MM.1S (cell line): ENCODE data around the gene LARGE1.

Experiments used
- DNase-seq: peaks from one replicate; pipeline ENCODE4 v3.0.0-alpha.2; 2015
- H2AFZ ChIP-seq: fragments of 300-600 bp; sonication (generic); 2 replicates; pipeline ENCODE4 v1.6.0; 2016; ENCODE audit warnings: antibody characterized with exemption, low read length
- H3F3A ChIP-seq: fragments of 300-600 bp; sonication (generic); 2 replicates; pipeline ENCODE4 v1.6.1; 2016; ENCODE audit warnings: mild to moderate bottlenecking, antibody characterized with exemption, low read length, moderate library complexity, mixed read lengths; ENCODE audit not compliant: insufficient read depth
- H3K27ac ChIP-seq: fragments of 300-600 bp; sonication (generic); 2 replicates; pipeline ENCODE4 v1.5.1; 2016; ENCODE audit warnings: mild to moderate bottlenecking, low read length
- H3K27me3 ChIP-seq: fragments of 300-600 bp; sonication (generic); replicated peaks from 2 replicates; pipeline ENCODE4 v1.6.0; 2016; ENCODE audit warnings: low read length; ENCODE audit not compliant: insufficient read depth
- H3K36me3 ChIP-seq: fragments of 300-600 bp; sonication (generic); replicated peaks from 2 replicates; pipeline ENCODE4 v1.6.1; 2016; ENCODE audit warnings: mild to moderate bottlenecking, low read length, mixed read lengths; ENCODE audit not compliant: insufficient read depth
- H3K4me1 ChIP-seq: fragments of 300-600 bp; sonication (generic); 2 replicates; pipeline ENCODE4 v1.6.1; 2016; ENCODE audit warnings: low read length, mixed read lengths
- H3K4me2 ChIP-seq: fragments of 300-600 bp; sonication (generic); 2 replicates; pipeline ENCODE4 v1.6.0; 2016; ENCODE audit warnings: low read depth, low read length
- H3K4me3 ChIP-seq: fragments of 300-600 bp; sonication (generic); 2 replicates; pipeline ENCODE4 v1.5.1; 2016; ENCODE audit warnings: low read length, mixed read lengths
- H3K79me2 ChIP-seq: fragments of 300-600 bp; sonication (generic); 2 replicates; pipeline ENCODE4 v1.6.1; 2016; ENCODE audit warnings: mixed run types, low read length, mixed read lengths
- H3K9ac ChIP-seq: fragments of 300-600 bp; sonication (generic); 2 replicates; pipeline ENCODE4 v1.6.1; 2016; ENCODE audit warnings: low read length, mixed read lengths
- H3K9me2 ChIP-seq: fragments of 300-600 bp; sonication (generic); replicated peaks from 2 replicates; pipeline ENCODE4 v1.6.1; 2016; ENCODE audit warnings: mild to moderate bottlenecking, low read length, mixed read lengths; ENCODE audit not compliant: insufficient read depth
- H3K9me3 ChIP-seq: fragments of 300-600 bp; sonication (generic); replicated peaks from 2 replicates; pipeline ENCODE4 v1.6.1; 2016; ENCODE audit warnings: mild to moderate bottlenecking, low read length, mixed read lengths; ENCODE audit not compliant: insufficient read depth
- H4K20me1 ChIP-seq: fragments of 300-600 bp; sonication (generic); 2 replicates; pipeline ENCODE4 v1.6.1; 2016; ENCODE audit warnings: mild to moderate bottlenecking, low read length, moderate library complexity, mixed read lengths; ENCODE audit not compliant: insufficient read depth
- EZH2 ChIP-seq: fragments of 300-600 bp; sonication (generic); optimal IDR thresholded peaks from 2 replicates; pipeline ENCODE3; 2017; ENCODE audit warnings: low read depth, mild to moderate bottlenecking, antibody characterized with exemption, low read length, mixed read lengths
- EZH2phosphoT487 ChIP-seq: fragments of 300-600 bp; sonication (generic); IDR thresholded peaks from 2 replicates; pipeline ENCODE4 v1.6.1; 2018; ENCODE audit warnings: antibody characterized with exemption, low read length
- TF ChIP-seq, protein P1 (sequence below): fragments of 300-600 bp; sonication (generic); IDR thresholded peaks from 2 replicates; pipeline ENCODE4 v1.5.1; 2016; ENCODE audit warnings: antibody characterized with exemption, low read length, mixed read lengths

Gene LARGE1

DNA sequence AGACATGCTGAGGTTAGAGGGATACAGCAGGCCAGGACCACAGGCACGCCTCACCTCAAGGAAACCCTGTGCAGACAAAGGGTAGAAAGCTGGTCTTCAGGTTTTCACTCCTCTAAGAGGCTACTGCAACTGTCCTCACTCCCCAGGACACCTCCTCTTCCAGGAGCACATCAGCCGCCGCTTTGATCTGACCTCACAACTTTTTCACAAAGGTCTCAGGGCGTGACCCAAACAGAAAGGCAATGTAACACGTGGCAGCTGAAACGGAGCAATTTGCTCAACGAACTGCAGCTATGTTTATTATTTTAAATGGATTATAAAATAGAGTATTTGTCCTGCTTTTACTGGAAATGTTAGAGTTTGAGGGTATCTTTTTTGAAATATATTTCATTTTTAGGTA lies 46.1 kb downstream of the LARGE1 start:
- no peak for DNase-seq
- no peaks in the 10 kb centered on the region for H3K4me1 ChIP-seq
- no peaks in the 10 kb centered on the region for H3K27me3 ChIP-seq
- H3K79me2 ChIP-seq = peaks cover 91% of the 10 kb centered on the region
- H3K9me2 ChIP-seq = no peaks in the 10 kb centered on the region
- H3K36me3 ChIP-seq = no peaks in the 10 kb centered on the region
- no peak overlapping the region for H3K9ac ChIP-seq
- H2AFZ ChIP-seq = no peak overlapping the region
- H4K20me1 ChIP-seq = peaks cover 8% of the 10 kb centered on the region; the same call in 1 of the 2 replicates
- no peaks in the 10 kb centered on the region for H3F3A ChIP-seq
- H3K9me3 ChIP-seq = no peaks in the 10 kb centered on the region
- H3K27ac ChIP-seq = no peak overlapping the region
- no peak overlapping the region for H3K4me2 ChIP-seq
- no peak overlapping the region for H3K4me3 ChIP-seq
- no peak for TF ChIP-seq EZH2
- no peak for TF ChIP-seq EZH2phosphoT487
- TF ChIP-seq, protein P1, sequence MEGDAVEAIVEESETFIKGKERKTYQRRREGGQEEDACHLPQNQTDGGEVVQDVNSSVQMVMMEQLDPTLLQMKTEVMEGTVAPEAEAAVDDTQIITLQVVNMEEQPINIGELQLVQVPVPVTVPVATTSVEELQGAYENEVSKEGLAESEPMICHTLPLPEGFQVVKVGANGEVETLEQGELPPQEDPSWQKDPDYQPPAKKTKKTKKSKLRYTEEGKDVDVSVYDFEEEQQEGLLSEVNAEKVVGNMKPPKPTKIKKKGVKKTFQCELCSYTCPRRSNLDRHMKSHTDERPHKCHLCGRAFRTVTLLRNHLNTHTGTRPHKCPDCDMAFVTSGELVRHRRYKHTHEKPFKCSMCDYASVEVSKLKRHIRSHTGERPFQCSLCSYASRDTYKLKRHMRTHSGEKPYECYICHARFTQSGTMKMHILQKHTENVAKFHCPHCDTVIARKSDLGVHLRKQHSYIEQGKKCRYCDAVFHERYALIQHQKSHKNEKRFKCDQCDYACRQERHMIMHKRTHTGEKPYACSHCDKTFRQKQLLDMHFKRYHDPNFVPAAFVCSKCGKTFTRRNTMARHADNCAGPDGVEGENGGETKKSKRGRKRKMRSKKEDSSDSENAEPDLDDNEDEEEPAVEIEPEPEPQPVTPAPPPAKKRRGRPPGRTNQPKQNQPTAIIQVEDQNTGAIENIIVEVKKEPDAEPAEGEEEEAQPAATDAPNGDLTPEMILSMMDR = no peak

GRCh38 chr22:33873666-33874065 lies 46.6 kb downstream of the LARGE1 start:
- no peaks in the 10 kb centered on the region for H3K4me1 ChIP-seq
- TF ChIP-seq EZH2phosphoT487 = no peak
- TF ChIP-seq, protein P1 = no peak
- no peak for TF ChIP-seq EZH2
- DNase-seq = no peak
- peaks cover 91% of the 10 kb centered on the region for H3K79me2 ChIP-seq
- H3K36me3 ChIP-seq = no peaks in the 10 kb centered on the region
- H2AFZ ChIP-seq = no peak overlapping the region
- no peak overlapping the region for H3K4me3 ChIP-seq
- H3F3A ChIP-seq = no peaks in the 10 kb centered on the region
- no peaks in the 10 kb centered on the region for H3K9me2 ChIP-seq
- H3K27ac ChIP-seq = no peak overlapping the region
- H3K4me2 ChIP-seq = no peak overlapping the region
- no peaks in the 10 kb centered on the region for H3K27me3 ChIP-seq
- peaks cover 8% of the 10 kb centered on the region; the same call in 1 of the 2 replicates for H4K20me1 ChIP-seq
- H3K9ac ChIP-seq = no peak overlapping the region
- H3K9me3 ChIP-seq = no peaks in the 10 kb centered on the region

GRCh38 chr22:33873186-33873585 lies 47.1 kb downstream of the LARGE1 start:
- Histone ChIP-seq H2AFZ (no peak overlapping the region), H3K9ac (no peak overlapping the region), H3K4me2 (no peak overlapping the region), H3F3A (no peaks in the 10 kb centered on the region), H3K9me3 (no peaks in the 10 kb centered on the region), H4K20me1 (peaks cover 8% of the 10 kb centered on the region; the same call in 1 of the 2 replicates), H3K27ac (no peak overlapping the region), H3K9me2 (no peaks in the 10 kb centered on the region), H3K4me1 (no peaks in the 10 kb centered on the region), H3K36me3 (no peaks in the 10 kb centered on the region), H3K27me3 (no peaks in the 10 kb centered on the region), H3K4me3 (no peak overlapping the region), H3K79me2 (peaks cover 91% of the 10 kb centered on the region)
- no peak for DNase-seq
- TF ChIP-seq EZH2 (no peak), EZH2phosphoT487 (no peak)
- TF ChIP-seq, protein P1 = no peak
